ENCODE measurements around the gene CASP2.

Gene CASP2

GRCh38 chr7:143287935-143288826 is at the start of gene CASP2:
Gene CASP2, plus strand, starts transcription at chr7:143288351. Its CDS starts 105 bp downstream, at chr7:143288456.
- in situ Hi-C loops (cut with MboI; ENCODE audit: low sequenced_read_pairs) = no loop called here

GRCh38 chr7:143239813-143240212 is 48.3 kb upstream of the CASP2 start:
- in situ Hi-C loops (cut with MboI; ENCODE audit: low sequenced_read_pairs) = no loop called here

GRCh38 chr7:143240291-143241168 is 47.6 kb upstream of the CASP2 start:
- in situ Hi-C loops (cut with MboI; ENCODE audit: low sequenced_read_pairs) = no loop called here

- in situ Hi-C loops (cut with MboI; ENCODE audit: low sequenced_read_pairs) = no loop called here
Measured at GRCh38 chr7:143242306-143242705, 45.8 kb upstream of the CASP2 start.

GRCh38 chr7:143243111-143243510 is 45.0 kb upstream of the CASP2 start:
- in situ Hi-C loops (cut with MboI; ENCODE audit: low sequenced_read_pairs) = no loop called here

- in situ Hi-C loops (cut with MboI; ENCODE audit: low sequenced_read_pairs) = no loop called here
Measured at GRCh38 chr7:143243614-143244013, 44.5 kb upstream of the CASP2 start.

GRCh38 chr7:143244321-143244720 is 43.8 kb upstream of the CASP2 start:
- in situ Hi-C loops (cut with MboI; ENCODE audit: low sequenced_read_pairs) = no loop called here

- in situ Hi-C loops (cut with MboI; ENCODE audit: low sequenced_read_pairs) = no loop called here
Measured at GRCh38 chr7:143245123-143245522, 43.0 kb upstream of the CASP2 start.

- in situ Hi-C loops (cut with MboI; ENCODE audit: low sequenced_read_pairs) = no loop called here
Measured at GRCh38 chr7:143247372-143247771, 40.8 kb upstream of the CASP2 start.

GRCh38 chr7:143248761-143249354 is 39.3 kb upstream of the CASP2 start:
- in situ Hi-C loops (cut with MboI; ENCODE audit: low sequenced_read_pairs) = no loop called here

- in situ Hi-C loops (cut with MboI; ENCODE audit: low sequenced_read_pairs) = no loop called here
Measured at GRCh38 chr7:143250199-143250598, 38.0 kb upstream of the CASP2 start.

- in situ Hi-C loops (cut with MboI; ENCODE audit: low sequenced_read_pairs) = no loop called here
Measured at GRCh38 chr7:143250822-143251221, 37.3 kb upstream of the CASP2 start.

- in situ Hi-C loops (cut with MboI; ENCODE audit: low sequenced_read_pairs) = no loop called here
Measured at GRCh38 chr7:143252006-143252405, 36.1 kb upstream of the CASP2 start.

GRCh38 chr7:143255564-143255963 is 32.6 kb upstream of the CASP2 start:
- in situ Hi-C loops (cut with MboI; ENCODE audit: low sequenced_read_pairs) = no loop called here

- in situ Hi-C loops (cut with MboI; ENCODE audit: low sequenced_read_pairs) = no loop called here
Measured at GRCh38 chr7:143256325-143256724, 31.8 kb upstream of the CASP2 start.

- in situ Hi-C loops (cut with MboI; ENCODE audit: low sequenced_read_pairs) = no loop called here
Measured at GRCh38 chr7:143256932-143257331, 31.2 kb upstream of the CASP2 start.

- in situ Hi-C loops (cut with MboI; ENCODE audit: low sequenced_read_pairs) = no loop called here
Measured at GRCh38 chr7:143257501-143257900, 30.6 kb upstream of the CASP2 start.

GRCh38 chr7:143258831-143259230 is 29.3 kb upstream of the CASP2 start:
- in situ Hi-C loops (cut with MboI; ENCODE audit: low sequenced_read_pairs) = no loop called here

GRCh38 chr7:143259765-143260164 is 28.4 kb upstream of the CASP2 start:
- in situ Hi-C loops (cut with MboI; ENCODE audit: low sequenced_read_pairs) = no loop called here

- in situ Hi-C loops (cut with MboI; ENCODE audit: low sequenced_read_pairs) = no loop called here
Measured at GRCh38 chr7:143261901-143262300, 26.2 kb upstream of the CASP2 start.

Measured in HL-60/S4 treated with retinoic acid at 250 ng/mL for 4 days and 3 days (cell line).